Caco-2 (cell line): ENCODE data around the gene PLEKHA1. TPM values are rescaled to one million over a fixed set of nuclear protein-coding genes. Genes with fewer than 3 reads are reported as not detected.

ENCODE experiments used
- BruUV-seq: library from RNA; stranded (reverse); fragments of 400-500 nt; replicated peaks from 2 replicates; lab custom pipeline; 2021; lab: Mats Ljungman, UMichigan
- CTCF ChIA-PET: fragments of 300-600 bp; sonication (Branson Sonifier 250); formaldehyde crosslinking; loops from one replicate; lab custom pipeline; 2022; ENCODE audit warnings: antibody characterized with exemption; lab: Charles Lee
- POLR2A ChIA-PET: fragments of 300-600 bp; sonication (Branson Sonifier 250); formaldehyde crosslinking; loops from one replicate; lab custom pipeline; 2022; ENCODE audit warnings: antibody characterized with exemption; lab: Charles Lee
- DNase-seq, 2 experiments: peaks; one replicate each; pipeline versions ENCODE4 v3.0.0 to v3.0.0-alpha.2; 2020 to 2022
- H3K27me3 ChIP-seq: replicated peaks from 2 replicates; pipeline ENCODE4 v1.6.0; 2011; ENCODE audit warnings: low read length; ENCODE audit not compliant: control insufficient read depth, insufficient read depth
- H3K36me3 ChIP-seq: 2 replicates; pipeline ENCODE4 v1.5.1; 2011; ENCODE audit warnings: low read length; ENCODE audit not compliant: control insufficient read depth, insufficient read depth
- H3K4me1 ChIP-seq: fragments of 250-450 bp; sonication (Bioruptor Pico); 2 replicates; pipeline ENCODE4 v1.5.1; 2020; ENCODE audit warnings: mild to moderate bottlenecking
- H3K4me3 ChIP-seq: 2 replicates; pipeline ENCODE4 v1.5.1; 2011; ENCODE audit warnings: low read depth, mild to moderate bottlenecking, control low read depth, low read length
- H3K9me3 ChIP-seq: fragments of 250-450 bp; sonication (Bioruptor Pico); 2 replicates; pipeline ENCODE4 v1.5.1; 2020; ENCODE audit warnings: mild to moderate bottlenecking, moderate library complexity
- H3K27ac Mint-ChIP-seq: one replicate; pipeline ENCODE4 v1.8.0; 2022; ENCODE audit warnings: mixed read lengths; ENCODE audit not compliant: unreplicated experiment
- H3K27me3 Mint-ChIP-seq: one replicate; pipeline ENCODE4 v1.8.0; 2022; ENCODE audit warnings: mixed read lengths; ENCODE audit not compliant: insufficient read depth, unreplicated experiment
- H3K36me3 Mint-ChIP-seq: one replicate; pipeline ENCODE4 v1.8.0; 2022; ENCODE audit warnings: mild to moderate bottlenecking, mixed read lengths; ENCODE audit not compliant: insufficient read depth, unreplicated experiment
- H3K4me1 Mint-ChIP-seq: one replicate; pipeline ENCODE4 v1.8.0; 2022; ENCODE audit warnings: low read depth, mixed read lengths; ENCODE audit not compliant: unreplicated experiment
- H3K4me3 Mint-ChIP-seq: one replicate; pipeline ENCODE4 v1.8.0; 2022; ENCODE audit warnings: mild to moderate bottlenecking, moderate library complexity, mixed read lengths; ENCODE audit not compliant: unreplicated experiment
- H3K9me3 Mint-ChIP-seq: one replicate; pipeline ENCODE4 v1.8.0; 2022; ENCODE audit warnings: mixed read lengths; ENCODE audit not compliant: unreplicated experiment
- CTCF ChIP-seq, 2 experiments: fragments of 200-600 bp in 1 of 2; IDR thresholded peaks; 1 replicate in 1 of 2; 2 replicates in 1 of 2; pipeline versions ENCODE4 v1.5.1 to v1.8.0; 2011 to 2022; ENCODE audit warnings: antibody characterized with exemption in 1 of 2, control low read depth in 1 of 2, inconsistent platforms in 1 of 2, low read depth in 1 of 2, low read length in 1 of 2, mild to moderate bottlenecking in 1 of 2, moderate library complexity in 1 of 2; ENCODE audit not compliant: insufficient read depth in 1 of 2, severe bottlenecking in 1 of 2, unreplicated experiment in 1 of 2
- intact Hi-C: fragments of 100-400 bp; cut with micrococcal nuclease; formaldehyde crosslinking; loops from one replicate; pipeline ENCODE4 v1.10.0; 2022; ENCODE audit not compliant: unreplicated experiment
- total RNA-seq: library from RNA; stranded (reverse); gene quantifications from 2 replicates; pipeline ENCODE4 v1.2.3, GENCODE V29; 2022

PLEKHA1 gene
- total RNA-seq, 1 experiment from 2014 or later = 48.4 TPM

GRCh38 chr10:122342293-122343134 lies 32.0 kb upstream of the PLEKHA1 start:
- no peaks in the 10 kb centered on the region for H3K27me3 ChIP-seq
- peak in 1 of 2 experiments; percentile 76 for DNase-seq
- H3K4me1 ChIP-seq = peaks cover 4% of the 10 kb centered on the region; the same call in 1 of the 2 replicates
- H3K4me3 Mint-ChIP-seq = no peak overlapping the region
- H3K36me3 Mint-ChIP-seq = no peaks in the 10 kb centered on the region
- H3K36me3 ChIP-seq = no peaks in the 10 kb centered on the region
- H3K27me3 Mint-ChIP-seq = no peaks in the 10 kb centered on the region
- H3K4me3 ChIP-seq = no peak overlapping the region
- no TSS peak for BruUV-seq
- H3K9me3 ChIP-seq = peaks cover 17% of the 10 kb centered on the region
- no peak overlapping the region for H3K27ac Mint-ChIP-seq
- CTCF ChIA-PET = interaction anchor here (0.7 to 1.4 kb wide), 9 partner anchors 11 to 92 kb away, joined by 3 to 12 read pairs (median 5); partner anchors contain the start of gene PLEKHA1
- POLR2A ChIA-PET = interaction anchor here (1.0 kb wide), 1 partner anchor 31 kb away, joined by 6 read pairs; no protein-coding TSS in a partner anchor
- H3K4me1 Mint-ChIP-seq = peaks cover 17% of the 10 kb centered on the region
- TF ChIP-seq CTCF (IDR thresholded peaks at IDR 0.05; ENCODE audit: insufficient read depth in 1 of 2, low read depth in 1 of 2, low read length in 1 of 2, severe bottlenecking in 1 of 2, unreplicated experiment in 1 of 2) = peak; percentile 72 to 81
- intact Hi-C loops = loop anchor here (1.0 kb wide), 3 partner anchors 31 to 93 kb away; no protein-coding TSS in a partner anchor
- peaks cover 10% of the 10 kb centered on the region for H3K9me3 Mint-ChIP-seq

DNA sequence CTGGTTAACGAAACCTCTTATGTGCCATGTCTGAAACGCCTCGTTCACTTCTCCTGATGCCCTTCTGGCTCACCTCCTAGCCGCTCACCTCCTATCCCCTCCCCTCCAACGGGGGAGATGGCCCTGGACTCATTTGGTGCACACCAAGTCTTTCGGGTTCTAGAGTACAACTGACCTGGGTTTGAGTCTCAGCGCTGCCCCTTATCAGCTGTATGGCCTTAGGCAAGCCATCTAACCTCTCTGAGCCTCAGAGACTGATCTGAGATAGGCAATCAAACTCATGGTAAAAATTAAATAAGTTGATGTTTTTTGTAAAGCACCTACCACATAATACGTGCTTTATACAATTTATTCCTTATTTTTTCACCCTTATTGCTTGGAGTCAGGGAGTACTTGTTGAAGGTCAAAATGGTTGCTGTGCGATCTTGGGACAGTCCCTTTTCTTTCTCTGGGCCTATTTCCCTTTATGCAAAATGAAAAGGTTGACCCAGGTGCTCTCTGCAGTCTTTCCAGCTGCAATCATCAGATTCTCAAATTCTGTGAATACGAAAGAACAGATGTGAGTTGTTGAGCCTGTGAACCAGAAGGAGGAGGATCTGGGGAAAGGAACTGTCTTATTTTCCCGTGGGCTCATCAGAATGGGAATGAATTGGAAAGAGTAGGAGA lies 31.2 kb upstream of the PLEKHA1 start:
- H3K27me3 Mint-ChIP-seq = no peaks in the 10 kb centered on the region
- Histone ChIP-seq H3K27me3 (no peaks in the 10 kb centered on the region), H3K36me3 (no peaks in the 10 kb centered on the region), H3K9me3 (peaks cover 20% of the 10 kb centered on the region), H3K4me3 (no peak overlapping the region), H3K4me1 (peaks cover 4% of the 10 kb centered on the region; the same call in 1 of the 2 replicates)
- POLR2A ChIA-PET = interaction anchor here (1.0 kb wide), 1 partner anchor 31 kb away, joined by 6 read pairs; no protein-coding TSS in a partner anchor
- TF ChIP-seq CTCF (IDR thresholded peaks at IDR 0.05; ENCODE audit: insufficient read depth in 1 of 2, low read depth in 1 of 2, low read length in 1 of 2, severe bottlenecking in 1 of 2, unreplicated experiment in 1 of 2) = no peak
- H3K27ac Mint-ChIP-seq = no peak overlapping the region
- H3K9me3 Mint-ChIP-seq = peaks cover 10% of the 10 kb centered on the region
- intact Hi-C loops = no loop called here
- no peaks in the 10 kb centered on the region for H3K36me3 Mint-ChIP-seq
- DNase-seq = no peak
- H3K4me3 Mint-ChIP-seq = no peak overlapping the region
- CTCF ChIA-PET = interaction anchor here (0.7 to 1.4 kb wide), 9 partner anchors 10 to 91 kb away, joined by 3 to 12 read pairs (median 5); partner anchors contain the start of gene PLEKHA1
- BruUV-seq = no TSS peak
- peaks cover 17% of the 10 kb centered on the region for H3K4me1 Mint-ChIP-seq

DNA sequence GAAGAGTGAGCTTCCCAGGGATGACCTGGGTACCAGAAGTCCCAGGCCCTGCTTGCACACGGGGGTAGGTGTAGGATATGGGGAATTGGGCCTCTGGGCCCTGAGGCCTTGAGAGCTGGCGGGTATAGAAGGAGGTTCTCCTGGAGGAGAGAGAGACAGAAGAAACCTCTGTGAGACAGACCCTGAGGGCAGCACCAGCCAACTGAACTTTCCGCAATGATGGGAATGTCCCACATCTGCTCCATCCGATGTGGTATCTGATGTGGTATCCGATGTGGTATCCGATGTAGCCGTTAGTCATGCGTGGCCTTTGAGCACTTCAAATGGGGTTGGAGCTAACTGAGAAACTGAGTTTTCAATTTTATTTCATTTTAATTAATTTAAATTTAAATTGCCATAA lies 30.6 kb upstream of the PLEKHA1 start:
- no peaks in the 10 kb centered on the region for H3K27me3 Mint-ChIP-seq
- Histone ChIP-seq H3K36me3 (no peaks in the 10 kb centered on the region), H3K4me1 (peaks cover 7% of the 10 kb centered on the region), H3K4me3 (no peak overlapping the region), H3K27me3 (no peaks in the 10 kb centered on the region), H3K9me3 (peaks cover 20% of the 10 kb centered on the region)
- no peak for DNase-seq
- POLR2A ChIA-PET = no interaction called here
- no TSS peak for BruUV-seq
- H3K4me1 Mint-ChIP-seq = peaks cover 17% of the 10 kb centered on the region
- no peak overlapping the region for H3K27ac Mint-ChIP-seq
- no peak overlapping the region for H3K4me3 Mint-ChIP-seq
- no peak for TF ChIP-seq CTCF (IDR thresholded peaks at IDR 0.05; ENCODE audit: insufficient read depth in 1 of 2, low read depth in 1 of 2, low read length in 1 of 2, severe bottlenecking in 1 of 2, unreplicated experiment in 1 of 2)
- H3K36me3 Mint-ChIP-seq = no peaks in the 10 kb centered on the region
- peaks cover 10% of the 10 kb centered on the region for H3K9me3 Mint-ChIP-seq
- intact Hi-C loops = no loop called here
- CTCF ChIA-PET = no interaction called here
